ENCODE measurements around the gene SIN3B.
"Not testable (repeated sequence)": the region's sequence is repeated elsewhere in the genome, so short reads cannot be mapped to it uniquely, and the experiment has no call there.

SIN3B gene

GRCh38 chr19:16868423-16869130, 39.4 kb downstream of the SIN3B start:
- DNase-seq: no peak

- DNase-seq: no peak
Observed at GRCh38 chr19:16869331-16869972, 40.3 kb downstream of the SIN3B start.

- no peak for DNase-seq
Observed at GRCh38 chr19:16871871-16872270, 42.7 kb downstream of the SIN3B start.

GRCh38 chr19:16872728-16873127, 43.5 kb downstream of the SIN3B start:
- no peak for DNase-seq

GRCh38 chr19:16873594-16873993, 44.4 kb downstream of the SIN3B start:
- DNase-seq: no peak

- DNase-seq: no peak
Observed at GRCh38 chr19:16874250-16874977, 45.2 kb downstream of the SIN3B start.

GRCh38 chr19:16874978-16875299, 45.7 kb downstream of the SIN3B start:
- not testable (repeated sequence) for DNase-seq

- no peak for DNase-seq
Observed at GRCh38 chr19:16875584-16876555, 46.7 kb downstream of the SIN3B start.

GRCh38 chr19:16876904-16877361, 47.7 kb downstream of the SIN3B start:
- no peak for DNase-seq

GRCh38 chr19:16877581-16877980, 48.4 kb downstream of the SIN3B start:
- no peak for DNase-seq

- no peak for DNase-seq
Observed at GRCh38 chr19:16878181-16878965, 49.2 kb downstream of the SIN3B start.

- DNase-seq: no peak
Observed at GRCh38 chr19:16880884-16881554, 51.8 kb downstream of the SIN3B start.

GRCh38 chr19:16882146-16882545, 52.9 kb downstream of the SIN3B start:
- DNase-seq: no peak

- no peak for DNase-seq
Observed at GRCh38 chr19:16883522-16883921, 54.3 kb downstream of the SIN3B start.

- DNase-seq: no peak
Observed at GRCh38 chr19:16885166-16885565, 56.0 kb downstream of the SIN3B start.

- DNase-seq: no peak
Observed at GRCh38 chr19:16886305-16886880, 57.2 kb downstream of the SIN3B start.

- no peak for DNase-seq
Observed at GRCh38 chr19:16887353-16888265, 58.4 kb downstream of the SIN3B start.

- no peak for DNase-seq
Observed at GRCh38 chr19:16888629-16889365, 59.6 kb downstream of the SIN3B start, which contains the start of gene F2RL3. F2RL3 (plus strand) TSS chr19:16888999; CDS start chr19:16889190, 191 bp downstream.

- DNase-seq: no peak
Observed at GRCh38 chr19:16889366-16889882, 60.2 kb downstream of the SIN3B start.

Measured in activated T-cell treated with anti-CD3 and anti-CD28 coated beads, Interleukin-2, amount 50 U/mL, for 1 hour (primary cell).